HepG2 (cell line): ENCODE measurements around the gene BRAF. TPM values are rescaled to one million over a fixed set of nuclear protein-coding genes. Genes with fewer than 3 reads are reported as not detected.

Source experiments
- ADNP ChIP-seq: sonication (generic); formaldehyde crosslinking; IDR thresholded peaks from 2 replicates; pipeline ENCODE4 v1.4.0; 2020; ENCODE audit warnings: missing genetic modification reagents
- CERS6 ChIP-seq: sonication (generic); formaldehyde crosslinking; IDR thresholded peaks from 2 replicates; pipeline ENCODE4 v1.5.0; 2020; ENCODE audit warnings: missing genetic modification reagents
- DMTF1 ChIP-seq: sonication (generic); formaldehyde crosslinking; IDR thresholded peaks from 2 replicates; pipeline ENCODE4 v1.4.0; 2020; ENCODE audit warnings: mild to moderate bottlenecking, missing genetic modification reagents
- DNMT1 ChIP-seq: sonication (generic); formaldehyde crosslinking; IDR thresholded peaks from 2 replicates; pipeline ENCODE4 v1.5.1; 2020; ENCODE audit warnings: mild to moderate bottlenecking, missing genetic modification reagents
- E2F2 ChIP-seq: sonication (generic); formaldehyde crosslinking; IDR thresholded peaks from 2 replicates; pipeline ENCODE4 v1.4.0; 2020; ENCODE audit warnings: missing genetic modification reagents, borderline replicate concordance
- ELF3 ChIP-seq: IDR thresholded peaks from 2 replicates; pipeline ENCODE4 v1.6.1; 2016; ENCODE audit warnings: missing genetic modification reagents, missing compliant biosample characterization
- GTF2F1 ChIP-seq: fragments of 150-350 bp; IDR thresholded peaks from 2 replicates; pipeline ENCODE4 v1.6.1; 2014; ENCODE audit warnings: low read length
- GTF3A ChIP-seq: sonication (generic); formaldehyde crosslinking; conservative IDR thresholded peaks from 2 replicates; pipeline ENCODE4 v1.4.0; 2020; ENCODE audit warnings: mild to moderate bottlenecking, missing genetic modification reagents
- HNRNPLL ChIP-seq: fragments of 200-400 bp; formaldehyde crosslinking; IDR thresholded peaks from 2 replicates; pipeline ENCODE4 v1.6.1; 2017; ENCODE audit warnings: mild to moderate bottlenecking, low read depth, low read length; ENCODE audit not compliant: poor library complexity, severe bottlenecking
- IRF1 ChIP-seq: sonication (generic); formaldehyde crosslinking; IDR thresholded peaks from 2 replicates; pipeline ENCODE4 v1.4.0; 2020; ENCODE audit warnings: low read depth, mild to moderate bottlenecking, missing genetic modification reagents
- KDM5B ChIP-seq: sonication (generic); formaldehyde crosslinking; IDR thresholded peaks from 2 replicates; pipeline ENCODE4 v1.4.0; 2020; ENCODE audit warnings: missing genetic modification reagents, mild to moderate bottlenecking, borderline replicate concordance
- PRDM4 ChIP-seq: sonication (generic); formaldehyde crosslinking; IDR thresholded peaks from 2 replicates; pipeline ENCODE4 v1.9.0; 2021; ENCODE audit warnings: missing genetic modification reagents, borderline replicate concordance
- STAT5B ChIP-seq: sonication (generic); formaldehyde crosslinking; IDR thresholded peaks from 2 replicates; pipeline ENCODE4 v1.4.0; 2020; ENCODE audit warnings: missing genetic modification reagents
- TBX3 ChIP-seq: fragments of 450-650 bp; IDR thresholded peaks from 2 replicates; pipeline ENCODE4 v1.6.1; 2017; ENCODE audit warnings: antibody characterized with exemption, mild to moderate bottlenecking, inconsistent platforms, borderline replicate concordance
- ZBTB26 ChIP-seq: IDR thresholded peaks from 2 replicates; pipeline ENCODE4 v1.6.1; 2016; ENCODE audit warnings: missing compliant biosample characterization, missing genetic modification reagents, borderline replicate concordance
- ZFYVE20 ChIP-seq: sonication (generic); formaldehyde crosslinking; IDR thresholded peaks from 2 replicates; pipeline ENCODE4 v1.8.0; 2023; ENCODE audit warnings: low read depth, mild to moderate bottlenecking, moderate library complexity, missing genetic modification reagents, borderline replicate concordance
- polyA plus RNA-seq, 8 experiments: library from polyadenylated mRNA; depleted of rRNA in 3 of 8; stranded (reverse) in 7 of 8; unstranded in 1 of 8; fragments of >200 nt; fragmentation: Illumina TruSeq in 4 of 8; extraction: Trizol in 4 of 8; gene quantifications; 2 replicates each; pipeline versions ENCODE4 v1.2.1 to v1.2.3, GENCODE V29; 2011 to 2016; ENCODE audit warnings: low read depth in 4 of 8, missing spikeins in 1 of 8, mixed read lengths in 1 of 8; ENCODE audit not compliant: insufficient read depth in 1 of 8
- total RNA-seq, 5 experiments: library from RNA; depleted of rRNA; stranded (reverse); fragments of >200 nt; fragmentation: Illumina TruSeq; extraction: Trizol; gene quantifications; 2 replicates each; pipeline ENCODE4 v1.2.3, GENCODE V29; 2016; ENCODE audit warnings: low read depth in 1 of 5

Gene BRAF
- total and polyA plus RNA-seq, 2 of the 13 experiments (the other 11 are each of a cell fraction or from before 2014, with no cell fraction given) = 12.5 to 13.4 TPM

GRCh38 chr7:140696680-140697446 is 227.9 kb downstream of the BRAF start, which contains the start of gene NDUFB2 (continued):
- TF ChIP-seq ADNP (CRISPR knock-in tag) = no peak
- peak; percentile 60; the same call in 1 of the 2 replicates for TF ChIP-seq DMTF1 (CRISPR knock-in tag)
- no peak; the same call in 1 of the 2 replicates for TF ChIP-seq DNMT1
- 0 out of 2 replicates have a peak, but pooled peaks have one; percentile 30 for TF ChIP-seq ELF3 (CRISPR knock-in tag)
- TF ChIP-seq ZBTB26 (CRISPR knock-in tag) = peak; percentile 55
- peak; percentile 36; the same call in 1 of the 2 replicates for TF ChIP-seq TBX3
- TF ChIP-seq GTF3A (CRISPR knock-in tag) = 0 out of 2 replicates have a peak, but pooled peaks have one; percentile 50
- TF ChIP-seq STAT5B (CRISPR knock-in tag) = 0 out of 2 replicates have a peak, but pooled peaks have one; percentile 57
- TF ChIP-seq HNRNPLL = peak; percentile 81
- TF ChIP-seq KDM5B (CRISPR knock-in tag) = peak; percentile 76; the same call in 1 of the 2 replicates
- TF ChIP-seq CERS6 (CRISPR knock-in tag) = no peak
- 0 out of 2 replicates have a peak, but pooled peaks have one; percentile 29 for TF ChIP-seq PRDM4 (CRISPR knock-in tag)
- no peak for TF ChIP-seq ZFYVE20 (CRISPR knock-in tag)
- no peak for TF ChIP-seq GTF2F1
- TF ChIP-seq IRF1 (CRISPR knock-in tag) = 0 out of 2 replicates have a peak, but pooled peaks have one; percentile 63
- TF ChIP-seq E2F2 (CRISPR knock-in tag) = no peak; the same call in 1 of the 2 replicates
